ENCODE results near the gene RNF111. TPM values are rescaled to one million over a fixed set of nuclear protein-coding genes. Genes with fewer than 3 reads are reported as not detected.
A peak's percentile ranks its signal among the peaks of the same experiment; 100 is the strongest.

Gene RNF111
- total and polyA plus RNA-seq, 9 of the 15 experiments (the other 6 are each of a cell fraction or from before 2014, with no cell fraction given): 7.9 to 26.0 (median 14.4) TPM

- TF ChIP-seq ZNF561 (CRISPR knock-in tag; conservative IDR thresholded peaks at IDR 0.05) (no peak), L3MBTL2 (IDR thresholded peaks at IDR 0.05) (peak; percentile 11; the same call in 1 of the 2 replicates), NR2C2 (CRISPR knock-in tag; IDR thresholded peaks at IDR 0.05) (no peak), NR2C2 (tag; IDR thresholded peaks at IDR 0.05) (peak; percentile 51), SUPT5H (IDR thresholded peaks at IDR 0.05) (peak; percentile 95), EP400 (IDR thresholded peaks at IDR 0.05) (peak; percentile 64), SIRT6 (IDR thresholded peaks at IDR 0.05; ENCODE audit: low read depth, low read length) (no peak), TBP (optimal IDR thresholded peaks at IDR 0.05; ENCODE audit: low read depth, low read length) (peak; percentile 63), FOXK2 (conservative IDR thresholded peaks at IDR 0.05 in 1 of 2, IDR thresholded peaks at IDR 0.05 in 1 of 2; ENCODE audit: low read depth in 2 of 2) (0 out of 4 replicates have a peak, but pooled peaks of 1 of the 2 experiments have one; percentile 11), ATF7 (IDR thresholded peaks at IDR 0.05) (peak; percentile 31; the same call in 1 of the 2 replicates), MAX (CRISPR knock-in tag; IDR thresholded peaks at IDR 0.05) (peak; percentile 47; the same call in 1 of the 2 replicates), ZNF311 (CRISPR knock-in tag; IDR thresholded peaks at IDR 0.05) (no peak), ZFX (CRISPR knock-in tag; IDR thresholded peaks at IDR 0.05) (peak; percentile 92), RBM14 (IDR thresholded peaks at IDR 0.05; ENCODE audit: borderline replicate concordance, insufficient read depth, low read depth, low read length) (no peak), ZNF277 (CRISPR knock-in tag; IDR thresholded peaks at IDR 0.05; ENCODE audit: borderline replicate concordance) (no peak), HDGF (IDR thresholded peaks at IDR 0.05) (no peak), MIER1 (IDR thresholded peaks at IDR 0.05; ENCODE audit: low read depth) (no peak), CEBPG (CRISPR knock-in tag; IDR thresholded peaks at IDR 0.05) (no peak; the same call in 1 of the 2 replicates), CEBPG (tag; conservative IDR thresholded peaks at IDR 0.05 in 1 of 2, IDR thresholded peaks at IDR 0.05 in 1 of 2) (no peak), ZBTB43 (CRISPR knock-in tag; IDR thresholded peaks at IDR 0.05) (no peak), ZBTB11 (CRISPR knock-in tag; IDR thresholded peaks at IDR 0.05) (0 out of 6 replicates have a peak, but pooled peaks of 1 of the 3 experiments have one; percentile 14)
These were observed at the start of gene RNF111 (continued) for GRCh38 chr15:58987491-58988005.

Data from K562 (cell line).